Measurements from ENCODE around the gene SLC16A2. TPM values are rescaled to one million over a fixed set of nuclear protein-coding genes. Genes with fewer than 3 reads are reported as not detected.

The SLC16A2 gene
- total RNA-seq, 1 experiment from 2014 or later: 17.8 TPM

DNA sequence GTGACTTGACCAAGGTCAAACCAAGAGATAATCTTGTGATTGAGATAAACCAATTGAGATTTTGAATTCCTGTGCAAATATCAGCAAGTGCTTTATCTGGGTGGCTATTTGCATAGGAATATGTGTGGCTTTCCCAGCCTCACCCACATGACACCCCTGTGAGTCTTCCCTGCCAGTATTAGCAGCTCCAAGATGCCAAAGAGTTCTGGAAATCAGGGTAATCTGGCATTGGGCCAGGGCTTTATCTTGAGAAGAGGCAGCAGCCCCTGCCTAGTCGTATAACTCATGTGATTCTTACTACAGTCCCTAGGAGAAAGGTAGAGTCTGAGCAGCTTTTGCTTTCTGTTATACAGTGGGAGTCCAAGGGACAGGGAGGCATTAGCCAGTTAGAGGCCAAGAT is 105.5 kb downstream of the SLC16A2 start:
- no TSS peak for BruUV-seq (replicated peaks)
- Histone ChIP-seq H3K9me3 (ENCODE audit: low read depth, low read length, poor library complexity, severe bottlenecking) (no peaks in the 10 kb centered on the region), H3K27ac (ENCODE audit: low read depth, low read length, poor library complexity, severe bottlenecking) (no peak overlapping the region), H3K4me1 (ENCODE audit: insufficient read depth, low read length, poor library complexity, severe bottlenecking) (peaks cover 10% of the 10 kb centered on the region), H3K36me3 (ENCODE audit: insufficient read depth, low read length, poor library complexity, severe bottlenecking) (no peaks in the 10 kb centered on the region), H3K4me3 (ENCODE audit: low read depth, low read length, poor library complexity, severe bottlenecking) (no peak overlapping the region), H3K27me3 (replicated peaks; ENCODE audit: insufficient read depth, low read depth, low read length, poor library complexity) (no peaks in the 10 kb centered on the region)
- POLR2A ChIA-PET (ENCODE audit: low non-redundant PET): no interaction called here
- intact Hi-C loops (cut with micrococcal nuclease; ENCODE audit: unreplicated experiment): no loop called here
- no peak for TF ChIP-seq EZH2 (IDR thresholded peaks at IDR 0.05; ENCODE audit: borderline replicate concordance, low read depth, low read length, poor library complexity, severe bottlenecking)
- TF ChIP-seq CTCF (conservative IDR thresholded peaks at IDR 0.05; ENCODE audit: low read depth, low read length): no peak
- CTCF ChIA-PET: no interaction called here
- no peak for DNase-seq (ENCODE audit: low spot score)

DNA sequence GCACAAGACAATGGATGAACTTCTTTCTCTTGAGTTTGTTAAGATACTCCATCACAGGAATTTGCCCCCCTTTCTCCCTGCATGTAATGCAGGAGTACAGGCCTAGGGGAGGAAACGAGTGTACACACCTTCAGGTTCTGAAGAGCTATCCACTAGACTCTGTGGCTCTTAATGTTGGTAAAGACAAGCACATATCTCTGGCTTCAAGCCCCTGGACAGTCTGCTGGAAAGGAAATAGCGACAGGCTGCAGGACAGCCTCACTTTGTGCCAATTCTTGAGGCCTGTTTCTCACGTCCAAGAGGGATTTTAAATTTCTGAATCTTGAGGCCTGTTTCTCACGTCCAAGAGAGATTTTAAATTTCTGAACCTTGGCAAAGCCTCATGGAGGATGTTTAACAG is 106.1 kb downstream of the SLC16A2 start:
- TF ChIP-seq CTCF (conservative IDR thresholded peaks at IDR 0.05; ENCODE audit: low read depth, low read length): no peak
- no peak for TF ChIP-seq EZH2 (IDR thresholded peaks at IDR 0.05; ENCODE audit: borderline replicate concordance, low read depth, low read length, poor library complexity, severe bottlenecking)
- no TSS peak for BruUV-seq (replicated peaks)
- CTCF ChIA-PET: no interaction called here
- no peak overlapping the region for H3K4me3 ChIP-seq (ENCODE audit: low read depth, low read length, poor library complexity, severe bottlenecking)
- no peak overlapping the region for H3K27ac ChIP-seq (ENCODE audit: low read depth, low read length, poor library complexity, severe bottlenecking)
- POLR2A ChIA-PET (ENCODE audit: low non-redundant PET): no interaction called here
- peaks cover 6% of the 10 kb centered on the region for H3K4me1 ChIP-seq (ENCODE audit: insufficient read depth, low read length, poor library complexity, severe bottlenecking)
- no peaks in the 10 kb centered on the region for H3K27me3 ChIP-seq (replicated peaks; ENCODE audit: insufficient read depth, low read depth, low read length, poor library complexity)
- intact Hi-C loops (cut with micrococcal nuclease; ENCODE audit: unreplicated experiment): no loop called here
- no peak for DNase-seq (ENCODE audit: low spot score)
- H3K9me3 ChIP-seq (ENCODE audit: low read depth, low read length, poor library complexity, severe bottlenecking): no peaks in the 10 kb centered on the region
- no peaks in the 10 kb centered on the region for H3K36me3 ChIP-seq (ENCODE audit: insufficient read depth, low read length, poor library complexity, severe bottlenecking)

DNA sequence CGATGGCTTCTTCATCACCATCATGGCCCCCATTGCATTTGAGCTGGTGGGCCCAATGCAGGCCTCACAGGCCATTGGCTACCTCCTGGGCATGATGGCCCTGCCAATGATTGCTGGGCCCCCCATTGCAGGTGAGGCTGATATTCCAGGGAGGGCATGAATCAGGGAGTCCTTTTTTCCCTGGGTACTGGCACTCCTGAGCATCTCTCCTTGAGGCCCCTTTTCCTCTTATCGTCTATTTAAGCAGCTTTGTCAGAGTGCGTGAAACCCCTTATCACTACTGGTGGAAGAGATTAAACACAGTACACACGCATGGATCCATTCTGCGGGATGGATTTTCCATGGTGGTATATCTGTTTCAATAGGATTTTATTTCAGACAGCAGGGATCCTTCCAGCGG is 108.0 kb downstream of the SLC16A2 start:
- Histone ChIP-seq H3K9me3 (ENCODE audit: low read depth, low read length, poor library complexity, severe bottlenecking) (no peaks in the 10 kb centered on the region), H3K4me3 (ENCODE audit: low read depth, low read length, poor library complexity, severe bottlenecking) (no peak overlapping the region), H3K27ac (ENCODE audit: low read depth, low read length, poor library complexity, severe bottlenecking) (no peak overlapping the region), H3K4me1 (ENCODE audit: insufficient read depth, low read length, poor library complexity, severe bottlenecking) (peaks cover 2% of the 10 kb centered on the region), H3K36me3 (ENCODE audit: insufficient read depth, low read length, poor library complexity, severe bottlenecking) (no peaks in the 10 kb centered on the region), H3K27me3 (replicated peaks; ENCODE audit: insufficient read depth, low read depth, low read length, poor library complexity) (no peaks in the 10 kb centered on the region)
- BruUV-seq (replicated peaks): no TSS peak
- POLR2A ChIA-PET (ENCODE audit: low non-redundant PET): no interaction called here
- DNase-seq (ENCODE audit: low spot score): no peak
- no peak for TF ChIP-seq EZH2 (IDR thresholded peaks at IDR 0.05; ENCODE audit: borderline replicate concordance, low read depth, low read length, poor library complexity, severe bottlenecking)
- no peak for TF ChIP-seq CTCF (conservative IDR thresholded peaks at IDR 0.05; ENCODE audit: low read depth, low read length)
- intact Hi-C loops (cut with micrococcal nuclease; ENCODE audit: unreplicated experiment): no loop called here
- CTCF ChIA-PET: no interaction called here
